DOHH2 (cell line): ENCODE data around the gene HINFP.

Experiments used
- H3F3A ChIP-seq: fragments of 200-600 bp; sonication (generic), shearing (Covaris generic); 2 replicates; pipeline ENCODE4 v1.6.0; 2016; ENCODE audit warnings: antibody characterized with exemption, mild to moderate bottlenecking; ENCODE audit not compliant: control insufficient read depth, insufficient read depth
- H3K27ac ChIP-seq: fragments of 200-600 bp; sonication (generic); 2 replicates; pipeline ENCODE4 v1.5.1; 2014; ENCODE audit warnings: low read depth, mild to moderate bottlenecking, low read length, moderate library complexity
- H3K27me3 ChIP-seq: fragments of 200-600 bp; sonication (generic); 2 replicates; pipeline ENCODE4 v1.6.1; 2014; ENCODE audit warnings: mild to moderate bottlenecking, low read length, mixed read lengths; ENCODE audit not compliant: control insufficient read depth
- H3K36me3 ChIP-seq: fragments of 200-600 bp; sonication (generic); 2 replicates; pipeline ENCODE4 v1.6.1; 2014; ENCODE audit warnings: mild to moderate bottlenecking, low read length, moderate library complexity, mixed read lengths; ENCODE audit not compliant: control insufficient read depth
- H3K4me1 ChIP-seq: fragments of 200-600 bp; sonication (generic); 2 replicates; pipeline ENCODE4 v1.6.1; 2014; ENCODE audit warnings: mild to moderate bottlenecking, low read length, mixed read lengths; ENCODE audit not compliant: control insufficient read depth
- H3K4me2 ChIP-seq: fragments of 200-600 bp; sonication (generic); 2 replicates; pipeline ENCODE4 v1.6.0; 2014; ENCODE audit warnings: mild to moderate bottlenecking, low read length, moderate library complexity
- H3K4me3 ChIP-seq: fragments of 200-600 bp; sonication (generic); 2 replicates; pipeline ENCODE4 v1.5.1; 2014; ENCODE audit warnings: mild to moderate bottlenecking, low read length, mixed read lengths
- H3K79me2 ChIP-seq: fragments of 200-600 bp; sonication (generic); 2 replicates; pipeline ENCODE4 v1.6.1; 2014; ENCODE audit warnings: mild to moderate bottlenecking, low read length, mixed read lengths; ENCODE audit not compliant: control insufficient read depth
- H3K9me2 ChIP-seq: fragments of 200-600 bp; sonication (generic); replicated peaks from 2 replicates; pipeline ENCODE4 v1.6.1; 2014; ENCODE audit warnings: mild to moderate bottlenecking, low read length, mixed read lengths; ENCODE audit not compliant: control insufficient read depth
- H3K9me3 ChIP-seq: fragments of 200-600 bp; sonication (generic); 2 replicates; pipeline ENCODE4 v1.6.1; 2014; ENCODE audit warnings: antibody characterized with exemption, low read length, mixed read lengths; ENCODE audit not compliant: control insufficient read depth, insufficient read depth
- H4K20me1 ChIP-seq: fragments of 200-600 bp; sonication (generic); 2 replicates; pipeline ENCODE4 v1.6.0; 2014; ENCODE audit warnings: low read depth, mild to moderate bottlenecking, antibody characterized with exemption, low read length, moderate library complexity; ENCODE audit not compliant: control insufficient read depth, insufficient read depth
- CTCF ChIP-seq: fragments of 200-600 bp; sonication (generic); IDR thresholded peaks from one replicate; pipeline ENCODE4 v1.5.1; 2014; ENCODE audit warnings: antibody characterized with exemption, mild to moderate bottlenecking, low read depth, low read length; ENCODE audit not compliant: poor library complexity, severe bottlenecking
- EZH2phosphoT487 ChIP-seq: fragments of 200-600 bp; sonication (generic); IDR thresholded peaks from 2 replicates; pipeline ENCODE4 v1.6.1; 2017; ENCODE audit warnings: borderline replicate concordance, mild to moderate bottlenecking, antibody characterized with exemption, low read length, moderate library complexity, mixed read lengths

Gene HINFP

GRCh38 chr11:119144825-119145486 is 23.6 kb downstream of the HINFP start:
- no peak overlapping the region for H3K4me3 ChIP-seq
- H3F3A ChIP-seq = no peaks in the 10 kb centered on the region
- no peaks in the 10 kb centered on the region for H3K9me2 ChIP-seq
- no peak overlapping the region for H3K4me2 ChIP-seq
- TF ChIP-seq EZH2phosphoT487 (no peak), CTCF (peak; percentile 34)
- H3K27ac ChIP-seq = no peak overlapping the region
- H3K9me3 ChIP-seq = no peaks in the 10 kb centered on the region
- H3K36me3 ChIP-seq = no peaks in the 10 kb centered on the region
- no peaks in the 10 kb centered on the region for H4K20me1 ChIP-seq
- peaks cover 13% of the 10 kb centered on the region for H3K4me1 ChIP-seq
- peaks cover 45% of the 10 kb centered on the region for H3K27me3 ChIP-seq
- H3K79me2 ChIP-seq = no peaks in the 10 kb centered on the region

GRCh38 chr11:119145551-119145950 is 24.2 kb downstream of the HINFP start:
- Histone ChIP-seq H3K9me2 (no peaks in the 10 kb centered on the region), H4K20me1 (no peaks in the 10 kb centered on the region), H3K4me2 (no peak overlapping the region), H3K27me3 (peaks cover 51% of the 10 kb centered on the region), H3K4me3 (no peak overlapping the region), H3K9me3 (no peaks in the 10 kb centered on the region), H3K36me3 (no peaks in the 10 kb centered on the region), H3K27ac (no peak overlapping the region), H3F3A (no peaks in the 10 kb centered on the region), H3K79me2 (no peaks in the 10 kb centered on the region), H3K4me1 (peaks cover 13% of the 10 kb centered on the region)
- TF ChIP-seq CTCF (no peak), EZH2phosphoT487 (no peak)

- H3K4me3 ChIP-seq = no peak overlapping the region
- H3K9me3 ChIP-seq = no peaks in the 10 kb centered on the region
- TF ChIP-seq EZH2phosphoT487 = no peak
- no peak for TF ChIP-seq CTCF
- no peaks in the 10 kb centered on the region for H3K36me3 ChIP-seq
- H3K79me2 ChIP-seq = no peaks in the 10 kb centered on the region
- peaks cover 13% of the 10 kb centered on the region for H3K4me1 ChIP-seq
- no peak overlapping the region for H3K4me2 ChIP-seq
- H3F3A ChIP-seq = no peaks in the 10 kb centered on the region
- H4K20me1 ChIP-seq = no peaks in the 10 kb centered on the region
- no peaks in the 10 kb centered on the region for H3K9me2 ChIP-seq
- no peak overlapping the region for H3K27ac ChIP-seq
- peaks cover 69% of the 10 kb centered on the region for H3K27me3 ChIP-seq
These were observed 26.4 kb downstream of the HINFP start for GRCh38 chr11:119147604-119148333.
